CD8-positive, alpha-beta memory T cell (primary cell): ENCODE measurements around the gene PPP1R13B. TPM values are rescaled to one million over a fixed set of nuclear protein-coding genes. Genes with fewer than 3 reads are reported as not detected.
A peak's percentile ranks its signal among the peaks of the same experiment; 100 is the strongest.

Source experiments
- CTCF ChIA-PET: fragments of 350-600 bp; sonication (Branson Sonifier 250); formaldehyde crosslinking; loops from one replicate; lab custom pipeline; 2021; ENCODE audit warnings: antibody characterized with exemption; lab: Charles Lee
- POLR2A ChIA-PET: fragments of 350-600 bp; sonication (Branson Sonifier 250); formaldehyde crosslinking; loops from one replicate; lab custom pipeline; 2021; ENCODE audit warnings: antibody characterized with exemption; lab: Charles Lee
- DNase-seq, 5 donors: peaks; one replicate each; pipeline versions ENCODE4 v3.0.0 to v3.0.0-alpha.2; 2020 to 2022; ENCODE audit warnings: mixed read lengths in 1 of 5
- H3K27ac ChIP-seq: one replicate; pipeline ENCODE4 v1.7.0; 2013; ENCODE audit warnings: low read depth, mild to moderate bottlenecking, low read length, moderate library complexity
- H3K27me3 ChIP-seq: 2 replicates; pipeline ENCODE4 v1.7.0; 2013; ENCODE audit warnings: low read length, mild to moderate bottlenecking; ENCODE audit not compliant: insufficient read depth, poor library complexity, severe bottlenecking
- H3K36me3 ChIP-seq: 2 replicates; pipeline ENCODE4 v1.7.0; 2013; ENCODE audit warnings: mild to moderate bottlenecking, low read length, moderate library complexity; ENCODE audit not compliant: insufficient read depth
- H3K4me1 ChIP-seq: 2 replicates; pipeline ENCODE4 v1.7.0; 2013; ENCODE audit warnings: mild to moderate bottlenecking, low read length, moderate library complexity; ENCODE audit not compliant: insufficient read depth
- H3K4me3 ChIP-seq: 2 replicates; pipeline ENCODE4 v1.7.0; 2013; ENCODE audit warnings: mild to moderate bottlenecking, low read length
- H3K9me3 ChIP-seq: 2 replicates; pipeline ENCODE4 v1.7.0; 2013; ENCODE audit warnings: mild to moderate bottlenecking, low read length
- H3K27ac Mint-ChIP-seq, 8 donors: one replicate each; pipeline ENCODE4 v1.8.0; 2020 to 2021; ENCODE audit warnings: mixed read lengths in 8 of 8, mild to moderate bottlenecking in 6 of 8, inconsistent platforms in 3 of 8, moderate library complexity in 3 of 8
- H3K27me3 Mint-ChIP-seq, 2 donors: one replicate each; pipeline ENCODE4 v1.8.0; 2020 to 2021; ENCODE audit warnings: mixed read lengths in 2 of 2, mild to moderate bottlenecking in 1 of 2, moderate library complexity in 1 of 2
- H3K36me3 Mint-ChIP-seq, 3 donors: one replicate each; pipeline ENCODE4 v1.8.0; 2020 to 2021; ENCODE audit warnings: mixed read lengths in 3 of 3, inconsistent platforms in 1 of 3, mild to moderate bottlenecking in 1 of 3
- H3K4me1 Mint-ChIP-seq, 3 donors: one replicate each; pipeline ENCODE4 v1.8.0; 2020 to 2021; ENCODE audit warnings: mixed read lengths in 3 of 3, inconsistent platforms in 1 of 3, mild to moderate bottlenecking in 1 of 3
- H3K4me3 Mint-ChIP-seq, 7 donors: one replicate each; pipeline ENCODE4 v1.8.0; 2020 to 2021; ENCODE audit warnings: mixed read lengths in 7 of 7, mild to moderate bottlenecking in 6 of 7, moderate library complexity in 4 of 7, inconsistent platforms in 2 of 7
- H3K9me3 Mint-ChIP-seq, 5 donors: one replicate each; pipeline ENCODE4 v1.8.0; 2020 to 2022; ENCODE audit warnings: mixed read lengths in 5 of 5, mild to moderate bottlenecking in 3 of 5, moderate library complexity in 2 of 5, inconsistent platforms in 1 of 5
- polyA plus RNA-seq: library from polyadenylated mRNA; unstranded; fragments of 300-500 nt; fragmentation: Illumina TruSeq; gene quantifications from one replicate; pipeline ENCODE4 v1.2.3, GENCODE V29; 2021
- total RNA-seq, 2 experiments: library from RNA; stranded (reverse); gene quantifications; one replicate each; pipeline ENCODE4 v1.2.3, GENCODE V29; 2021

Gene PPP1R13B
- total and polyA plus RNA-seq, 3 experiments from 2014 or later: 10.4 to 14.4 (median 14.0) TPM

- Mint-ChIP-seq H3K9me3 (peaks cover 0 to 3% (median 0%) of the 10 kb centered on the region in 5 donors), H3K27ac (peak overlapping the region in 2 of 8 donors; percentile 1 to 6), H3K27me3 (no peaks in the 10 kb centered on the region), H3K36me3 (peaks cover 4 to 17% (median 9%) of the 10 kb centered on the region in 3 donors), H3K4me1 (peaks cover 9 to 10% (median 10%) of the 10 kb centered on the region in 3 donors), H3K4me3 (no peak overlapping the region)
- ChIA-PET CTCF (no interaction called here), POLR2A (no interaction called here)
- Histone ChIP-seq H3K4me3 (no peak overlapping the region), H3K27me3 (no peaks in the 10 kb centered on the region), H3K27ac (no peak overlapping the region), H3K36me3 (peaks cover 7% of the 10 kb centered on the region), H3K4me1 (no peaks in the 10 kb centered on the region), H3K9me3 (no peaks in the 10 kb centered on the region)
- DNase-seq: no peak
Measured at GRCh38 chr14:103765526-103765925, 81.8 kb downstream of the PPP1R13B start.

- Histone ChIP-seq H3K4me3 (no peak overlapping the region), H3K36me3 (peaks cover 7% of the 10 kb centered on the region), H3K9me3 (no peaks in the 10 kb centered on the region), H3K27me3 (no peaks in the 10 kb centered on the region), H3K4me1 (no peaks in the 10 kb centered on the region), H3K27ac (no peak overlapping the region)
- Mint-ChIP-seq H3K4me3 (no peak overlapping the region), H3K36me3 (peaks cover 4 to 17% (median 9%) of the 10 kb centered on the region in 3 donors), H3K9me3 (peaks cover 0 to 3% (median 0%) of the 10 kb centered on the region in 5 donors), H3K4me1 (peaks cover 9 to 10% (median 10%) of the 10 kb centered on the region in 3 donors), H3K27ac (peak overlapping the region in 2 of 8 donors; percentile 0 to 47), H3K27me3 (no peaks in the 10 kb centered on the region)
- ChIA-PET CTCF (interaction anchor here (0.6 kb wide), 1 partner anchor 22 kb away, joined by 3 read pairs; no protein-coding TSS in a partner anchor), POLR2A (no interaction called here)
- no peak for DNase-seq
Measured at GRCh38 chr14:103763730-103764488, 83.5 kb downstream of the PPP1R13B start.

DNA sequence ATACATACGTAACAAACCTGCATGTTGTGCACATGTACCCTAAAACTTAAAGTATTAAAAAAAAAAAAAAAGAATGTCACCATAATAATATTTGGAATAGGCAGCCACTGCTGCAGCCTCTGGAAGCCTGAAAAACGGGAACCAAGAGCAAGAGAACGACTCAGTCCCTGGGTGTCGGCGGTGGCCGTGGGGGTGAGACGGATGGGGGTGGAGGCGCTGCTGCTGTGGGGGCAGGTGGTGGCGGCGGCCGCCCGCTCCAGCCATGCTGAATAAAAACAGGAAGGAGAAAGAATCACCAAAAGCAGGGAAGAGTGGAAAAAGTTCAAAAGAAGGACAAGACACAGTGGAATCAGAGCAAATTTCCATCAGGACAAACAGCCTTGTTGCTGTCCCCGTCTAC, 84.8 kb downstream of the PPP1R13B start:
- Histone ChIP-seq H3K9me3 (no peaks in the 10 kb centered on the region), H3K4me1 (no peaks in the 10 kb centered on the region), H3K36me3 (peaks cover 7% of the 10 kb centered on the region), H3K27ac (no peak overlapping the region), H3K4me3 (no peak overlapping the region), H3K27me3 (no peaks in the 10 kb centered on the region)
- ChIA-PET CTCF (no interaction called here), POLR2A (no interaction called here)
- no peak for DNase-seq
- Mint-ChIP-seq H3K27me3 (no peaks in the 10 kb centered on the region), H3K4me1 (peaks cover 9 to 10% (median 10%) of the 10 kb centered on the region in 3 donors), H3K27ac (no peak overlapping the region), H3K36me3 (peaks cover 4 to 17% (median 8%) of the 10 kb centered on the region in 3 donors), H3K9me3 (peaks cover 0 to 2% (median 0%) of the 10 kb centered on the region in 5 donors), H3K4me3 (no peak overlapping the region)

GRCh38 chr14:103762036-103762435, 85.3 kb downstream of the PPP1R13B start:
- H3K36me3 Mint-ChIP-seq: peaks cover 4 to 16% (median 5%) of the 10 kb centered on the region in 3 donors
- POLR2A ChIA-PET: no interaction called here
- H3K27ac Mint-ChIP-seq: no peak overlapping the region
- CTCF ChIA-PET: no interaction called here
- peaks cover 7% of the 10 kb centered on the region for H3K36me3 ChIP-seq
- no peaks in the 10 kb centered on the region for H3K9me3 Mint-ChIP-seq
- no peak for DNase-seq
- H3K4me3 ChIP-seq: no peak overlapping the region
- H3K4me3 Mint-ChIP-seq: no peak overlapping the region
- no peaks in the 10 kb centered on the region for H3K27me3 ChIP-seq
- H3K4me1 ChIP-seq: no peaks in the 10 kb centered on the region
- peaks cover 9 to 10% (median 10%) of the 10 kb centered on the region in 3 donors for H3K4me1 Mint-ChIP-seq
- no peak overlapping the region for H3K27ac ChIP-seq
- no peaks in the 10 kb centered on the region for H3K27me3 Mint-ChIP-seq
- H3K9me3 ChIP-seq: no peaks in the 10 kb centered on the region

GRCh38 chr14:103758059-103758776, 89.2 kb downstream of the PPP1R13B start:
- Histone ChIP-seq H3K36me3 (no peaks in the 10 kb centered on the region), H3K9me3 (no peaks in the 10 kb centered on the region), H3K4me3 (no peak overlapping the region), H3K27ac (no peak overlapping the region), H3K27me3 (no peaks in the 10 kb centered on the region), H3K4me1 (no peaks in the 10 kb centered on the region)
- H3K4me3 Mint-ChIP-seq: no peak overlapping the region
- no peaks in the 10 kb centered on the region for H3K9me3 Mint-ChIP-seq
- peaks cover 0 to 13% (median 2%) of the 10 kb centered on the region in 3 donors for H3K36me3 Mint-ChIP-seq
- no peaks in the 10 kb centered on the region for H3K27me3 Mint-ChIP-seq
- ChIA-PET POLR2A (no interaction called here), CTCF (no interaction called here)
- no peak for DNase-seq
- H3K4me1 Mint-ChIP-seq: no peaks in the 10 kb centered on the region
- H3K27ac Mint-ChIP-seq: no peak overlapping the region

GRCh38 chr14:103755060-103755459, 92.3 kb downstream of the PPP1R13B start:
- no peak overlapping the region for H3K4me3 Mint-ChIP-seq
- H3K9me3 Mint-ChIP-seq: no peaks in the 10 kb centered on the region
- Histone ChIP-seq H3K9me3 (no peaks in the 10 kb centered on the region), H3K4me3 (no peak overlapping the region), H3K27me3 (no peaks in the 10 kb centered on the region), H3K36me3 (no peaks in the 10 kb centered on the region), H3K4me1 (no peaks in the 10 kb centered on the region), H3K27ac (no peak overlapping the region)
- no peaks in the 10 kb centered on the region for H3K4me1 Mint-ChIP-seq
- POLR2A ChIA-PET: no interaction called here
- CTCF ChIA-PET: no interaction called here
- no peaks in the 10 kb centered on the region for H3K27me3 Mint-ChIP-seq
- H3K27ac Mint-ChIP-seq: no peak overlapping the region
- no peak for DNase-seq
- peaks cover 0 to 23% (median 0%) of the 10 kb centered on the region in 3 donors for H3K36me3 Mint-ChIP-seq

DNA sequence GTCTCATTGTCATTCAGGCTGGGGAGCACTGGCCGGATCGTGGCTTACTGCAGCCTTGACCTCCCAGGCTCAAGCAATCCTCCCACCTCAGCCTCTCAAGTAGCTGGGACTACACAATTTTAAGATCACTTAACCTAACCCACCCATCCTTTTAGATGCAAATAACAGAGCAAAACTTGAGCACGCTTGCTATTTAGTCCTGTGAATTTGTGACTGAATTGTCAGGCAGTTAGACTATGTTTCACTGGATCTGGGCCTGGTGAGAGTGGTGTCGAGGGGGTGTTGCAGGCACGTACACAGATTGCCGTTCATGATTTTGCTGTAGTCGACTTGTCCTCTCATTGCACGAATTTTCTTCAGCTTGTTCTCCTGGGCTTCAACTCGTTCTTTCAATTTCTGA, 93.6 kb downstream of the PPP1R13B start:
- no peaks in the 10 kb centered on the region for H3K36me3 ChIP-seq
- peaks cover 5 to 11% (median 6%) of the 10 kb centered on the region in 3 donors for H3K4me1 Mint-ChIP-seq
- H3K27ac Mint-ChIP-seq: no peak overlapping the region
- no peaks in the 10 kb centered on the region for H3K9me3 Mint-ChIP-seq
- peaks cover 2% of the 10 kb centered on the region for H3K4me1 ChIP-seq
- DNase-seq: no peak
- H3K4me3 Mint-ChIP-seq: no peak overlapping the region
- POLR2A ChIA-PET: no interaction called here
- H3K4me3 ChIP-seq: no peak overlapping the region
- no peaks in the 10 kb centered on the region for H3K27me3 Mint-ChIP-seq
- CTCF ChIA-PET: no interaction called here
- no peak overlapping the region for H3K27ac ChIP-seq
- no peaks in the 10 kb centered on the region for H3K27me3 ChIP-seq
- H3K9me3 ChIP-seq: no peaks in the 10 kb centered on the region
- H3K36me3 Mint-ChIP-seq: peaks cover 0 to 31% (median 3%) of the 10 kb centered on the region in 3 donors

DNA sequence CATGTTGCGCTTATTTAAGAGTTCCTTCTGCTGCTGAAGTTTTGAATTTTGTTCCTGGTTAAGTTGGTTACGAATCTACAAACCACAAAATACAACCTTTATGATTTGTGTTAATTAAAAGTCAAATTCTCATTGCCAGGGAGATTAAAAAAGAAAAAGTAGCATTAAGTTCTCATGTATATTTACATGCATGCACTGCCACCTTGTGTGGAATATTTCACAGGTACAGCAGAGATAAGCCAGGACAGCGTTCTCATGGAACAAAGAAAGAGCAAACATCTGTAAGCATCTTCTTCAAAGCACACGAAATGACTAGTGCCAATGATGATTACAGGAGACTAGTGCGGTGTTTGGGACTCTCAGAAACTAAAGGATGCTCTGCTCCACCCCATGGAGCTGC, 97.5 kb downstream of the PPP1R13B start:
- H3K27ac ChIP-seq: no peak overlapping the region
- Mint-ChIP-seq H3K27me3 (no peaks in the 10 kb centered on the region), H3K4me1 (peaks cover 15 to 25% (median 18%) of the 10 kb centered on the region in 3 donors), H3K9me3 (no peaks in the 10 kb centered on the region), H3K4me3 (no peak overlapping the region), H3K36me3 (peaks cover 0 to 47% (median 3%) of the 10 kb centered on the region in 3 donors), H3K27ac (peak overlapping the region in 1 of 8 donors; percentile 6)
- CTCF ChIA-PET: no interaction called here
- POLR2A ChIA-PET: no interaction called here
- H3K27me3 ChIP-seq: no peaks in the 10 kb centered on the region
- no peak overlapping the region for H3K4me3 ChIP-seq
- no peaks in the 10 kb centered on the region for H3K9me3 ChIP-seq
- DNase-seq: no peak
- H3K36me3 ChIP-seq: no peaks in the 10 kb centered on the region
- H3K4me1 ChIP-seq: peaks cover 17% of the 10 kb centered on the region
